GM23248 (cell line): Measurements from ENCODE around the gene ABHD2.

ENCODE experiments used
- EZH2 ChIP-seq: fragments of 200-600 bp; sonication (generic); IDR thresholded peaks from 2 replicates; pipeline ENCODE4 v1.6.1; 2018; ENCODE audit warnings: antibody characterized with exemption, mild to moderate bottlenecking; ENCODE audit not compliant: insufficient read depth, poor library complexity, severe bottlenecking
- EZH2phosphoT487 ChIP-seq: fragments of 200-600 bp; sonication (generic); IDR thresholded peaks from 2 replicates; pipeline ENCODE4 v1.6.1; 2018; ENCODE audit warnings: antibody characterized with exemption, moderate library complexity, mild to moderate bottlenecking, low read depth; ENCODE audit not compliant: insufficient read depth

GRCh38 chr15:89090791-89091626 lies 2.8 kb downstream of the ABHD2 start:
- TF ChIP-seq EZH2 (no peak), EZH2phosphoT487 (no peak)
